Central memory CD4-positive, alpha-beta T cell (primary cell): Measurements from ENCODE around the gene LGR6.

Experiments used
- DNase-seq: peaks from one replicate; pipeline ENCODE4 v3.0.0; 2022

LGR6 gene

DNA sequence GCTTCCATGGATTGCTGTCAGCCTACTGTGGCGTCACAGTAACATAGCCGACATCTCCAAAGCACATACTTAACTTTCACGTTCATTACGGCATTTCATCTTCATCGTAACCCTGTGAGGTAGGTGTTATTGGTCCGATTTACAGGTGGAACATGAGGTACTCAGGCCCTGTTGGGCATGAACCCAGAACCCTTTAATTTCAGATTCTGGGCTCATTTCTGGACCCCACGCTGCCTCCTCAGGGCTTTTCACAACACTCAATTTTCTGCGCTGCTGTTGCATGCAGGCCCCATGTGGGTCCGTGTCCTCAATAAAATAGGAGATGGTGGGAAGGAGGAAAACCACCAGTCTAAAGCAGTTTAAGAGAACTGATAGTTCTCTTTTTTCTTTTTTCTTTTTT is 108.6 kb downstream of the LGR6 start:
- no peak for DNase-seq

DNA sequence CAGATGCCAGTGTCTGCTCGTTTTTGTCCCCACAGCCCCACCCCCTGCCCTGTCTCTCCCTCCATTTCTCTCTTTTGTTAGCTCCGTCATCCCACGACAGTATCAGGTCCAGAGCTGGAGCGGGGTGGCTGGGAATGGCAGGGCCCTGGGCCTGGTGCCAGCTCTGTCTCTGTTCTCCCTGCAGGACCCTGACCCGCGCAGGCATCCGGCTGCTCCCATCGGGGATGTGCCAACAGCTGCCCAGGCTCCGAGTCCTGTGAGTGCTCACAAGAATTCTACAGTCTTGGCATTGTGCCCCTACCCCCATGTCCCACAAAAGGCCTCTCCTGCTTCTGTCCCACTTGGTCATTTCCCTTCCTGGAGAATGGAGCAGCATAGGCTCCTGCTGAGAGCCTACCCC is 110.8 kb downstream of the LGR6 start:
- no peak for DNase-seq

DNA sequence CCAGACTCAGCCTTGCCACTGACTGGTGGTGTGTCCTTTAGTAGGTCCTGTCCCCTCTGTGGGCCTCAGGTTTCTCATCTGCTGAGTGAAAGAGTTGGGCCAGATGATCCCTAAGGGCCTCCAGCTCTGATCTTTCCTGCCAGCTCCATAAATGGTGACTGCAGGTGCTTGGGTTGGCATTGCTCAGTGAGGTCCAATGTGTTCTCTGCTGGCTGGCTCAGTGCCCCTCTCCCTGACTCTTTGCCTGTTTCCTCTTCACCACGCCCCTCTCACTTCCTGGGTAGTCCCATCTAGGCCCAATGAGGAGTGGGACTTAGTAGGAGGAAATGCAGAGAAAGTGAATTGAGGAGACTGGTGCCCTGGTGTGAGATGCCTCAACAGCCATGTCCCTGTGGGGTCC is 111.6 kb downstream of the LGR6 start:
- no peak for DNase-seq

DNA sequence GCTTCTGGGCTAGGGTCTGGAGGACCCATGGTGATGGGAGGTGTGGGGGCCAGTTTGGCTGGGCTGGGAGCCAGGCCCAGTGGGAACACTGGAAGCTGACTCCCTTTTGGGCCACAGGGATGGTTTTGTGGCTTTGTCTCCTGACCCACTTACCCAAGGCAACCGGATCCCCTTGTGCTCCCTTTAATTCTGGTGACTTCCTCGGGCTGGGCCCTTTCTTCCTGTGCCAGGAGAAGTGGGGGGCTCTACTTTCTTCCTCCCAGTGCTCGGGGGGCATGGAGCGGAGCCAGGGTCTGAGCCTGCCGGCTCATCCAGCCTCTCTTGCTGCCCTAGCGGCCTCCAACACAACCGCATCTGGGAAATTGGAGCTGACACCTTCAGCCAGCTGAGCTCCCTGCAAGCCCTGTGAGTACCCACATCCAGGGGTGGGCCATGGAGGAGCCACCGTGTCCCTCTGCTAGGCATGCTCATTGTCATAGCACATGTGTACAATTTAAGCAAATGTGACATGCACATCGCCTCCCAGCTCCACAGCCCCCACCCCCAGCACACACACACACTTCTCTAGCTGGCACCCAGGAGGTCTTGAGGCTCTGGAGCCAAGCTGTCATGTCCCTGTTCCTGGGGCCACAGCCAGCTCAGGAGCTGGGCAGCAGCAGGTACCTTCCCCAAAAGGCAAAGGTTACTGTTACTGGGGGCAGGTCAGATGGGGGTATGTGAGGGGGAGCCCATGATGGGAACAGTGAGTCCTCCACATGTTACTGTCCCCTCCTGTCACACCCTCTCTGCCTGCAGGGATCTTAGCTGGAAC is 113.1 kb downstream of the LGR6 start:
- DNase-seq = no peak

DNA sequence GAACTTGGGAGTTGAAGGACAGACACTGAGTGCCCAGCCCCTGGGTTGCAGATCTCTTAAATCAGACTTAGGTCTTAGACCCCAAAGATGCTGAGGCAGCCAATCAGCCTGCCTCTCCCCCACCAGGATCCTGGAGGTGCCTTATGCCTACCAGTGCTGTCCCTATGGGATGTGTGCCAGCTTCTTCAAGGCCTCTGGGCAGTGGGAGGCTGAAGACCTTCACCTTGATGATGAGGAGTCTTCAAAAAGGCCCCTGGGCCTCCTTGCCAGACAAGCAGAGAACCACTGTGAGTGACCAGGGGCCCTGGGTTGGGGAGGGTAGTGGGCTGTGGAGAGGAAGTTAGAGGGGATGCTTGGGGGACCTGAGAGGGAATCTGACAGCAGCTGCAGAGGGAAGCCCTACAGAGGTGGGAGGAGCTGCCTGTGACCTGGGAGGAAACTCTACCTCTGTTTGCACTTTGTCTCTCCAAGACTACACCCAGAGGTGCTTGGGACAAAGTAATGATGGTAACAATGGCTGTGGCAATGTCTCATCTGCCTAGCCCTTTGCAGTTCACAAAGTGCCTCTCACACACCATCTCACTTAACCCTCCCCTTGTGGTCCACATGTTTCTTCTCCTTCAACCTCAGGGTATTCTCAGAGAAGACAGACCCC is 116.6 kb downstream of the LGR6 start:
- DNase-seq = no peak

DNA sequence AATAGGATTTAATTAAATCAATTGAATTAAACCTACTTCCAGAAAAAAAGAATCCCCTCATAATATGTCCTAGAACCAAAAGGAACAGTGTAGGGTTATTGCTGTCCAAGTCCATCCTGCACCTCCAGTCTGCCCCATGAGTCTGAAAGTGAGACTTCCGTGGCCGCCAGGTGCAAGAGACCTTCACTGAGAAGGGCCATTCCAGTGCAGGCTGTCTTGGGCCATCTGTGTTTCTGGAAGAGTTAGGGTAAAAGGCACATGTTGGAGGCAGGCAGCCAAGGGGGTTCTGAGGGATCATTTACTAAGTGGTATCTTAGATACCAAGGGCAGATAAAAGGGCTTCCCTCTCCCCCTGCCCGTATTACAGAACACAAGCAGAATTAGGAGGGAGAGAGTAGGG is 117.1 kb downstream of the LGR6 start:
- DNase-seq = no peak

DNA sequence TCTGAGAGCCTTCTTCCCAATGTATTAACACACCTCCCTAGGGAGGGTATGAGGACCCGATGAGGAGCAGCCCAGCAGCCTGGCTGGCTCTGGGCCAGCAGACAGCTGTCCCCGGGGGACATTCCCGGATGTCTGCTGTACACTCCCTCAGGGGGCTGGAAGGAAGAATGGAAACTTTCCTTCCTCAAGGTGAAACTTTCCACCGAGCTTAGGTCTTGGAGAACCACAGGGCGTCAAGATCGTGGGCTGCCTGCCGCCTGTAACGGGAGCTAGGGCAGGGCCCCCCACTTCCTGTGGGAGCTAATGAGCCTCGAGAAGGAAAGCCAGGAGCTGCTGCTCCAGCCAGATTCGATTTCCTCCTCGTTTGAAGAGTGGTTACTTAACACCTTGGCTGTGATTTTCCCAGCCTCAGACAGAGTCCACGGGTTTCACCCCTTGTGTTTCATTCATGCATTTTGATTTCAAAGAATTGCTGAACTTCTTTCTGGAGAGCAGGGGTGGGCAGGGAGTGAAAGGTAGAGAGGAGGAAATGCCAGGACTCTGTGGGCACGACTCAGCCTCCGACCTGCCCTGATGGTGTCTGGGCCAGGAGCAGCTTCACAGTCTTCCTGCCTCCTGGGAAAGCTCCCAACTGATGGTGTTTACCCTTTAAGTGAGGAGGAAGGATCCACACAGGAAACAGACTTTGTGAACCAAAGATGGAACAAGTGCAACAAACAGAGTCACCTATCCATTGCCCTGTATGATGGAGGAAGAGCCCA is 118.5 kb downstream of the LGR6 start:
- DNase-seq = no peak

DNA sequence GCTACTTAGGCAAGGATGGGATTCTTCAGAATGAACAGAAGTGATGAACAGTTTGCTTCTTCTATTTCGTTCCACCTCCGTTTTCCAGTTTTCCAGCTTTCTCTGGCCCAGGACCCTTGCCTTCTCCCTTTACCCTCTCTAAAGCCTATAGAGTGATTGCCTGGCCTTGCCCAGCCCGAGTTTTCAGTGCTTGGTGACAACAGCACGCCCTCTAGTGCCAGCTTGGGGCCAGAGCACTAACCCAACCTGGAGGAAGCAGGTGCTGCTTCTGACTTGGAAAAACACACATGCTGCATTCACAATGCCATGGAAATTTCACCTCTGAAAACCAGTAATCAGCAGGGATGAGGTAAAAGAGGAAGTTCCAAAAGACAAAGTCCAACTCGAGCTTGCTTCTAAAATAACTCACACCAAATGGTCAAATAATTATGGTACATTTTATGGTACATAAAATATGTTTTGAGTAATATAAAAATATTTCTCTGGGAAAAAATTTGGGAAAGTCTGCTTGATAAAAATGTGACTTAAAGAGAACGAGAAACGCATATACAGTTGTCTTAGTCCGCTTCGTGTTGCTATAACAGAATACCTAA is 122.1 kb downstream of the LGR6 start:
- peak; percentile 59 for DNase-seq

DNA sequence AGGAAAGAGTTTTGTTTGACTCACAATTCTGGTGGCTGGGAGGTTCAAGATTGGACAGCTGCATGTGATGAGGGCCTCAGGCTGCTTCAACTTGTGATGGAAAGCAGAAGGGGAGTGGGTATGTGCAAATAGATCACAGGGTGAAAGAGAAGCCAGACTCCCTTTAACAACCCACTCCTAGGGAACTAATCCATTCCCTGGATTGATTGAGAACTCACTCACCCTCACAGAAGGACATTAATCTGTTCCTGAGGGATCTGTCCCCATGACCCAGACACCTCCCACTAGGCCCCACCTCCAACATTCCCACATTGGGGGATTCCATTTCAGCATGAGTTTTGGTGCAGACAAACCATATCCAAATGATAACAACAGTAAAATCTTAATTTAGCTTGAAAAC is 122.6 kb downstream of the LGR6 start:
- no peak for DNase-seq

DNA sequence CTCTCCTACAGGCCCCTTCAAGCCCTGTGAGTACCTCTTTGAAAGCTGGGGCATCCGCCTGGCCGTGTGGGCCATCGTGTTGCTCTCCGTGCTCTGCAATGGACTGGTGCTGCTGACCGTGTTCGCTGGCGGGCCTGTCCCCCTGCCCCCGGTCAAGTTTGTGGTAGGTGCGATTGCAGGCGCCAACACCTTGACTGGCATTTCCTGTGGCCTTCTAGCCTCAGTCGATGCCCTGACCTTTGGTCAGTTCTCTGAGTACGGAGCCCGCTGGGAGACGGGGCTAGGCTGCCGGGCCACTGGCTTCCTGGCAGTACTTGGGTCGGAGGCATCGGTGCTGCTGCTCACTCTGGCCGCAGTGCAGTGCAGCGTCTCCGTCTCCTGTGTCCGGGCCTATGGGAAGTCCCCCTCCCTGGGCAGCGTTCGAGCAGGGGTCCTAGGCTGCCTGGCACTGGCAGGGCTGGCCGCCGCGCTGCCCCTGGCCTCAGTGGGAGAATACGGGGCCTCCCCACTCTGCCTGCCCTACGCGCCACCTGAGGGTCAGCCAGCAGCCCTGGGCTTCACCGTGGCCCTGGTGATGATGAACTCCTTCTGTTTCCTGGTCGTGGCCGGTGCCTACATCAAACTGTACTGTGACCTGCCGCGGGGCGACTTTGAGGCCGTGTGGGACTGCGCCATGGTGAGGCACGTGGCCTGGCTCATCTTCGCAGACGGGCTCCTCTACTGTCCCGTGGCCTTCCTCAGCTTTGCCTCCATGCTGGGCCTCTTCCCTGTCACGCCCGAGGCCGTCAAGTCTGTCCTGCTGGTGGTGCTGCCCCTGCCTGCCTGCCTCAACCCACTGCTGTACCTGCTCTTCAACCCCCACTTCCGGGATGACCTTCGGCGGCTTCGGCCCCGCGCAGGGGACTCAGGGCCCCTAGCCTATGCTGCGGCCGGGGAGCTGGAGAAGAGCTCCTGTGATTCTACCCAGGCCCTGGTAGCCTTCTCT is 124.6 kb downstream of the LGR6 start:
- DNase-seq = no peak

DNA sequence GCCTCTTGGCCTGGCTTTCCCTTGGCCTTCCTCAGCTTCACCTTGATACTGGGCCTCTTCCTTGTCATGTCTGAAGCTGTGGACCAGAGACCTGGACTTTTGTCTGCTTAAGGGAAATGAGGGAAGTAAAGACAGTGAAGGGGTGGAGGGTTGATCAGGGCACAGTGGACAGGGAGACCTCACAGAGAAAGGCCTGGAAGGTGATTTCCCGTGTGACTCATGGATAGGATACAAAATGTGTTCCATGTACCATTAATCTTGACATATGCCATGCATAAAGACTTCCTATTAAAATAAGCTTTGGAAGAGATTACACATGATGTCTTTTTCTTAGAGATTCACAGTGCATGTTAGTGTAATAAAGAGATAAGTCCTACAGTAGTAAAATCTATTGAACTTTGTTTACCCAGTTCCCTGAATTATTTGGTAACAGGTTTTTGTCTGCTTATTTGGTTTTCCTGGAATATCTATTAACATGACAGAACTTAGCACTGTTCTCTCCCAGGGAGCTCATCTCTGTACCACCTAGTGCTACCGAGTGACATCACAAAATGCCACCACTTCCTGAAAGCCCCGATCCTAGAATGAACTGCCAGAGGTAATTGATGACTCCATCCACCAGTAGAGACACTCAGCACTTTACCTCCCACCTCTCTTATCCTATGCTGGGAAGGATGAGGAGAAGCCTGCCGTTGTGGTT is 125.9 kb downstream of the LGR6 start:
- no peak for DNase-seq

DNA sequence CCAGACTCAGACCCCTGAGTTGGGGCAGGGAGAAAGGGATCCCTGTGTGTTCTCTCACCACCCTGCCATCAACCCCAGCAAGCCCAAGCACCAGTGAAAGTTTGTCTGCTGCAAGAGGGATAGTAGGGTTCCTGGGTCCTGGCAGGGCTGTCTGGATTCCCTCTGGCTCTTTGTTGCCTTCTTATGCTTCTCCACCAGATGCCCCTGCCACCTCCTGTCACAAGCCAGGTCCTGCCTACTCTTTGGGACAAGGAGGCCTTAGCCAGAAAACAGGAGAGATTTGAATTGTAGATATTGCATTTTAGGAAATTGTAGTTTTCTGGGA is 126.4 kb downstream of the LGR6 start:
- no peak for DNase-seq

DNA sequence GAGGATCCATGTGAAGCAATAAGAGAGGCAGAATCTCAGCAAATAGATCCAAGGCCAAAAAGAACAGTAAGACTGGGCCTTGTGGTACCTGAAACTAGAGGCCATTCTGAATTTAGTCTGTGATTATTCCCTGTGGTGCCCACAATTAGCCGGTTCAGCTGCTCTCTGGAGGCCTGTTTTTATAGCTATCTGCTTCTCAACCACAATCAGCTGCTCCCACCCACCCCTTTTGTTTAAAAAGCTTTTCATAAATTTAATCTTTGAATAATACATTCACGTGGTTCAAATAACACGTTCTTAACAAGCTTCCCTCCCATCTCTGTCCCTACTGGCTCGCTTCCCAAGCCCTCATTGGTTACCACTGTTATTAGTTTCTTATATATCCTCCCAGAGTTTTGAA is 130.1 kb downstream of the LGR6 start:
- no peak for DNase-seq

DNA sequence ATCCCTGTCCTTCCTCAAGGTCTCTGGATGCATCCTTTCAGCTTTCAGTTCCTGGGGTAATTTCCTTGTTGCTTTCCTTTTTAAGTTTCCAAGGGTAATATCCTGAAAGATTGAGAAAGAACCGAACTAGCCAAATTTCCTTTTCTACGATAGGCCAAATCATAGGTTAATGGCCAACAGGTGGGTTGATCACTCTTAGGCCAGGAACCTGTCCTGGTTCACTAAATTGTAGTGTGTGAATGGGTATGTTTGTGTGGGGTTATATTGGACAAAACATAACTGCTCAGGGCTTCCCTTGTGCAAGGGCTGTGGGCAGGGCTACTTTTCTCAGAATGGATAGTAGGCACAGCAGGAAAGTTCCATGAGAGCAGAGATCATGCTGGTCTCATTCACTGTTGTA is 131.0 kb downstream of the LGR6 start:
- no peak for DNase-seq

DNA sequence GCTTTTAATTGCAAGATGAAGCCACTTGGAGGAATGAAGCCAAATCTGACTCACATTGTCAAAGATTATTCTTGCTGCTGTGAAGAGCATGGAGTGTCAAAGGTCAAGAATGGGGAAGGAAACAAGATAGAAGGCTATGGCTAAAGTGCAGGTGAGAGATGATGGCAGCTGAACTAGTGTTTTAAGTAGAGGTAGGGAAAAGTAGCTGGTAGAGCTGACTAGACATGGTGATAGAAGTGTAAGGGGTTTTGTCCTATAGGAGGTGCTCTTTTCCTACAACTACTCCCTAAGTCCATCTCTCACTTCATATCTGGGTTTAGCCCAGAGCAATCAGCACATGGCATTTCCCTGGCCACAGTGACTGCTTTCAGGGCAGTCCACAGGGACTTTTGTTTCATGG is 136.3 kb downstream of the LGR6 start:
- DNase-seq = no peak

DNA sequence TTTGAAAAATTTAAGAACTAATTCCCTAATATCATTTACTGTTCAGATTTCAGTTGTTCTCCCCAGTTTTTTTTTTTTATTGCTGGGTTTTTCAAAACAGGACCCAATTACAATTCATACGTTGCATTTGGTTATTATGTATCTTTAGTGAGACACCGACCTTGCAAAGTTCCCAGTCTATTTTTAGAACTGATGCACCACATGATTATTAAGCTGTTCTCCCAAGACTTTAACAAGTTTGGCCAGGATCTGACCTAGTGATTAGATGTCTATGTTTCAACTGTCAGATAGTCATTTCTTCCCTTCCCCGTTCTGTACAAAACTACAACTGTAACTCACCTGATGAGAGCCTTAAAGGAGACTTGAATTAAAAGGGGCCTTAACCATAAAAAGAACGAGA is 140.3 kb downstream of the LGR6 start:
- DNase-seq = no peak

DNA sequence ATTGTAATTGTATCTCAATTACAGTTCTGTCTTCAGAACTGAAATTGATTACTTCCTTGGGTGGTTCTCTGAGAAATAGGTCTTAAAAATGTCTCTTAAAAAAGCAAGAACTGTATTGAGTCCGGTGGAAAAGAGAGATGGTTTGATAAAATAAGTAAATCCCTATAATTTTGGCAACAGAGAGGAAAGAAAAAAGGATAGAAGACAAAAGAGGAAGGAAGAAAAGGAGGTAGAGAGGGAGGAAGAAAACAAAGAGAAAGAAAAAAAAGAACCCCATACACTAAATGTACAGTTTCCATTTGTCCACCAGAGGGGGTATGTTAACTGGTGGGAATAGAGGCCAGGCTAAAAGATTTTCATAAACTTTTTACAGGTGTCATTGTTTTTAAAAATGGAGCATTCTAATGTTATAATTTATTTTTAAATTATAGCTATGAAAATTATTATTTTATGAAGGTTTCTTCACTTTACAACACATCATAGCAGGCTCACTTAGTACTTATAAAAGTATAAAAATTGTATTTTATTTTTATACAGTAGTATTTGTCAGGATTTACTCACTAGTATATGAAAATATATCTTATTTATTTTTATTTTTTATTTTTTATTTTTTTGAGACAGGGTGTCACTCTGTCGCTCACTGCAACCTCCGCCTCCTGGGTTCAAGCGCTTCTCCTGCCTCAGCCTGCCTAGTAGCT is 150.2 kb downstream of the LGR6 start:
- DNase-seq = peak; percentile 50

DNA sequence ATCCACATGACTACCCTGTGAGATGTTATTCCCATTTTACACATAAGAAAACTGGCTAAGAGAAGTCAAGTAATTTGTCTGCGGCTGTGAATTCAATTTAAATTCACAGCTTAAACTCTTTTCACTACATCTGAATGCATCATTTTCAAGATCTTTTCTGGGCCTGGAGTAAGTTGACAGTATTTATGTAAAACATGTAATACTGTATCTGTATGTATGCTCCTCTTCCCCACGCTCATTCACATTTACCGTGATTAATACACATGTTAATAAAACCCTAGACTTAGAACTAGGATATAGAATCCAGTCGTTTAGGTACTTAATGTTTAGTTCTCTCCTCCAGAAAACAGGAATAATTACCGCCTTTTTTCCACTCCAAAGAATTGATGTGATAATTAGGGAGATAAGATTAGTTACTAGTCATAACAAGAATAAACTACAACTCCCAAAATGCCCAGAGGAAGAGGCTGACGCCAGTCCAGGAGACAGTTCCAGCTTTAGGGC is 154.5 kb downstream of the LGR6 start:
- no peak for DNase-seq

DNA sequence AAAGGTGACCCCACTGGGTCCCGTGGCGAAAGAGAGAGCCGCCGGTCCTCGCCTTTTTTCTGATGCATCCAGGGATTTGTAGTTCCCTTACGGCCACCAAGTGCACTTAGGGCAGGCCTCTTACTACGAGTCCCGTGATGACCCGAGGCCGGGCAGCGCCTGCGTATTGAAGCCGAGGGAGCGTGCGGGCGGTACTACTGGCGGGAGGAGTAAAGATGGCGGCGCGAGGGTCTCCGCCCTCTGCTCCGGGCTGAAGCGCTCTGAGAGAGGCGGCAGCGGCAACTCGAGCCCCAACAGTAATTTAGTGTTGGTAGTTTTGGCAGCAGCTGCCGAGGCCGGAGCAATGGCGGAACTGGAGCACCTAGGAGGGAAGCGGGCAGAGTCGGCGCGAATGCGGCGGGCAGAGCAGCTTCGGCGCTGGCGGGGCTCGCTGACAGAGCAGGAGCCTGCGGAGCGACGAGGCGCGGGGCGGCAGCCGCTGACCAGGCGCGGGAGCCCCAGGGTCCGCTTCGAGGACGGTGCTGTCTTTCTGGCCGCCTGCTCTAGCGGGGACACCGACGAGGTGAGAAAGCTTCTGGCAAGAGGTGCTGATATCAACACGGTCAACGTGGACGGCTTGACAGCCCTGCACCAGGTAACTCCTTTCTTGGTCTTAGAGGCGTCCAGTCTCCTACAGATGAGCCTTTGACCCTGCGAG is 155.1 kb downstream of the LGR6 start, which contains the start of gene PPP1R12B:
TSS of gene PPP1R12B (plus strand) at position 191 of the 697 bp plus-strand sequence. CDS start at position 344, 153 bp downstream.
- DNase-seq = peak; percentile 94
